Cardiac fibroblast (primary cell): ENCODE results near the gene ADIRF.
A peak's percentile ranks its signal among the peaks of the same experiment; 100 is the strongest.

Source experiments
- DNase-seq, 2 donors: peaks; one replicate each; pipeline versions ENCODE4 v3.0.0 to v3.0.0-alpha.2; 2010; ENCODE audit warnings: low read depth in 2 of 2
- H3K4me3 ChIP-seq, 2 donors: replicated peaks in 1 of 2; 1 replicate in 1 of 2; 2 replicates in 1 of 2; pipeline ENCODE4 v1.5.1; 2011; ENCODE audit warnings: low read depth in 2 of 2, low read length in 2 of 2, mild to moderate bottlenecking in 2 of 2, moderate library complexity in 1 of 2
- CTCF ChIP-seq: IDR thresholded peaks from one replicate; pipeline ENCODE4 v1.5.1; 2011; ENCODE audit warnings: low read depth, mild to moderate bottlenecking, low read length, inconsistent platforms

The ADIRF gene

GRCh38 chr10:86942441-86943315 is 25.6 kb upstream of the ADIRF start:
- H3K4me3 ChIP-seq = no peak overlapping the region
- DNase-seq = no peak
- no peak for TF ChIP-seq CTCF

- H3K4me3 ChIP-seq = no peak overlapping the region
- DNase-seq = no peak
- TF ChIP-seq CTCF = no peak
Measured at GRCh38 chr10:86943316-86944030, 24.8 kb upstream of the ADIRF start.

DNA sequence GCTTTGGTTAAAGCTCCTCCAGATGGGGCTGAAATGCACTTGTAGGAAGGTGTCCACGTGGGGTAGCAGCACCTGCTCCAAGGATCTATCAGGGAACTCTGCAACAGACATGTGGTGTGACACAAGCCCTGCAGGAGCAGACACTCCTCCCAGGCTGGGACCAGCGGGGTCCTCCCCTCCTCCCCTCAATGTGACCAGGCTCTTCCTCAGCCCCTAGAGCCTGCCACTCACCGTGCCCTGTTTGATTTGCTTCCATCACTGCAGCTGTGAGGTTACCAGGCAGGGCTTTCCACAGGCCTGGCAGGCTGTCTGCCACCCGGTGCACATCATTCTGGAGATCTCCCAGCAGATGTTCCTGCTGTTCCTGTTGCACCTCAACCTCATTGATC is 24.3 kb upstream of the ADIRF start:
- no peak for TF ChIP-seq CTCF
- no peak for DNase-seq
- no peak overlapping the region for H3K4me3 ChIP-seq

GRCh38 chr10:86944471-86944870 is 23.8 kb upstream of the ADIRF start:
- DNase-seq = no peak
- no peak for TF ChIP-seq CTCF
- no peak overlapping the region for H3K4me3 ChIP-seq

GRCh38 chr10:86944907-86945306 is 23.4 kb upstream of the ADIRF start:
- H3K4me3 ChIP-seq = no peak overlapping the region
- TF ChIP-seq CTCF = no peak
- DNase-seq = no peak

DNA sequence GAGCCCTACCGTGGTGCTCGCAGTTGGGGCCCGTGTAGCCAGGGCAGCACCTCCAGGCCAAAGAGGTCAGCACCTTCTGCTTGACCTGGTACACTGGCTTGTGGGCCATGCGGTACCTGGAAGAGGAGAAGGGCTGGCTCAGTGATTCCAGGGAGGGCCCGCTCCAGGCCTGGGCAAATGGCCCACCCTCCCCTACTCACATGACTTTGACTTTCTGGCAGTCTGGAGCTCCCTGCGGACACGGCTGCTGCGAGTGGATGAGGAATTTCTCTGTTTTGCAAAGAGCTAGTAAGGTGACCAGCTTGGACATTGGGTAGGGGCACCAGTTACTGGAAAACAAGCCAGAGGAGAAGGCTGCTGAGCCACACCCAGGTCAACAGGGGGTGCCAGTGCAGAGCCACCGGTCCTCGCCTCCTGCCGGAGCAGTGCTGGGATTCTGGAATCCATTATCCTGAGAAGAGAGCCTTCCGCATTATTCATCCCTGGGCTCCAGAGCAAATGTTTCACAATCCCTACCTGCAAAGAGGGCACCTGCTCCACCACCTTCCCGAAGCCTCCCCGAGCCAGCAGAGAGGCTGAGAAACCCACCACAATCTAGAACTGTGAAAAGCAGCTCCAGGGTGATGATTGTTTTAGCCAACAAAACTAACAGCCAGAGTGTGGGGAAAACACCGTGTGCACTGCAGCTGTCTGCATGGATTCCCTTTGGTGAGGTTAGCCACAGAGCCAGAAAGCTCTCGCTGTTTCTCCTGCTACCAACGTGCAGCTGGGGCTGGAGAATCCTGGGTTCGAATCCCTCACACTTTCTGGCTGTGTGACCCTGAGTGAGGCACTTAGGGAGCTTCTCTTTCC is 22.7 kb upstream of the ADIRF start:
- peak; percentile 32 for TF ChIP-seq CTCF
- no peak overlapping the region for H3K4me3 ChIP-seq
- DNase-seq = no peak
